T-helper 22 cell (primary cell): Measurements from ENCODE around the gene COX8C.

ENCODE experiments used
- DNase-seq: peaks from one replicate; pipeline ENCODE4 v3.0.0-alpha.2; 2020; ENCODE audit warnings: low read depth

COX8C gene, protein sequence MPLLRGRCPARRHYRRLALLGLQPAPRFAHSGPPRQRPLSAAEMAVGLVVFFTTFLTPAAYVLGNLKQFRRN

DNA sequence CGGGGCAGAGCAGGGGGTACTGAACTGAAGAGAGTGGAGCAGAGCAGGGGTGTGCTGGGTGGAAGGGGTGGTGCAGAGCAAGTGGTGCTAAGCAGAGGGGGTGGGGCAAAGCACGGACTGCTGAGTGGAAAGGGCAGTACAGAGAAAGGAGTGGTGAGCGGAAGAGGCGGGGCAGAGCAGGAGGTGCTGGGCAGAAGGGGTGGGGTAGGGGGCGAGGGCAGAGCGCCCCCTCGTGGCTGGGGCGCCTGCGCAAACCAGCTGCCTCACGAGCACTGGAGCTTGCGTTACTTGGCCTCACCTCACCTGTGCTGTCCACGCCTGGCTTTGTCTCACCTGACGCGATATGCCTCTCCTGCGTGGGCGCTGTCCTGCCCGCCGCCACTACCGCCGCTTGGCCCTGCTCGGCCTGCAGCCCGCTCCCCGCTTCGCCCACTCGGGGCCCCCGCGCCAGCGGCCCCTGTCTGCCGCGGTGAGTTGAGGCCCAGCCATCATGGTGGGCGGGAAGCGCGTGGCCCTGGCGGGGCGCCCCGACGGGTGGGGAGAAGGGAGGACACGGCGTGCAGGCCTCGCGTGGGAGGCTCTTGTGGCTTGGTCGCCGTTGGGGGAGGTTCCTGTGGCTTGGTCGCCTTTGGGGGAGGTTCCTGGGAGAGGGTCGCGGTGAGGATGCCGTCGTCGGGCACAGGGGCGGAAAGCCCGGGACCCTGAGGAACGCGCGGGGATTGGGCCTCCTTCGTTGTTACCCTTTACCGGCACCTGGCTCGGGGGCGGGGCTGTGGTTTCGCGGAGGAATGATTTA lies at the start of gene COX8C:
Gene COX8C (plus strand): TSS at position 257 of the 796 bp plus-strand sequence. CDS start 87 bp downstream, at position 344.
- DNase-seq, result no peak

DNA sequence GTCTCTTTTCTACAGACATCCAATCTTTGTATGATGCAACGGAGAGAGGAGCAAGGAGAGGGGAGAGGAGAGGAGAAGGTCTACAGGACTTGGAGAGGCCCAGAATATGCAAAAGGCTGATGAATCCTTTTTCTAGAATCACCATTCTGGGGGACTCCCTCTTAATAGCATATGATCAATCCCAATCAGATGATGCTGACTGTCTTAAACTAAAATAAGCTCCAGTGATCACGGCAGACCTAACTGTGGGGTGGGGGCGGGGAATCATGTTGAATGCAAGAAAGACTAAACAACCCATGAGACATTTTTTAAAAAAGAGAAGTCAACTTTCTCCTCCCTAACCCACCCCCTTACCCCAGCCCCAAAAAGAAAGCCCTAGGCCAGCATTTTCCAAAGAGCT lies 47.6 kb upstream of the COX8C start:
- DNase-seq, result no peak

DNA sequence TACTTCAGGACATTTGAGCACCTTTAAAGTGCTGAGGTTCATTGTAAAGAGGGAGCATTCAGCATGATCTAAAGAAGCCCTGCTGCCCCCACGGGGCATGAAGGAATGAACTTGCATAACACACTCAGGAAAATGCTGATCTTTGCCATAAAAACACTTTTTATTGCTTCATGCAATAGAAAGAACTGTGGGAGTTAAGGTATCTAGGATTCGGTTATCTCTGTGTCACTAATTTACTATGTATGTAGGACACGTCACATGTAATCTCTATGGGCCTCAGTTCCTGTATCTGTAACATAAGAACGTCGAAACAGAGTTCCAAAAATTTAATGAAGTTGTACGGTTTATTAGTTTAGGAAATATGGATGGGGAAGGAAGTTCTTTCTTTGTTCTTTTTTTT lies 47.1 kb upstream of the COX8C start:
- no peak for DNase-seq

DNA sequence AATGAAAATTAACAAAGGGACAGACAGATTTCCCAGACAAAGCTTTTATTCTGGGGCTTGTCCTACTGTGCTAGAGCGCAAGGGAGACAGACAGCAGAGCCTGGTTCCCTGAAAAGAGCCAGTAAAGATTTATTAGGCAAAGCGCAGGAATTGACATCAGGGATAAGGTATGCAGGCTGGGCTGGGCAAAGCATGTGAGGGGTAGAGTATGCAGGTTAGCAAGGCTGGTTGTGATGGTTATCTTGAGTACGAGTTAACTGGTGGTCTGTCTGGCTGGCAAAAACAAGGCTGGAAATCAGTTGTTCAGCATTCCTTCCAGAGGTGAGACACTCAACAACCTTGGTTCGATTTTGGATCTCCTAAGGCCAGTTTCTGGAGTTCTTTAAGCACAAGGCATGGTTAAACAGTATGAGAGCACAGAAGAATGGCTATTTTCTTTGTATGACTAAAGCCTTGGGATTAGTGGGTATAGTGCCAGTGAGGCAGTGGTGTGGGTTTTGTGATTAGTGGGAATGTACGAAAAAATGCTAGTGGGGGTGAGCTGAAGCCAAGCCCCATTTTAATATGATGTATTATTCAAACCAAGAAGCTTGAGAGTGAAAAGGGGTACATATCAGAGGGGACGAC lies 45.0 kb upstream of the COX8C start:
- DNase-seq, result no peak

DNA sequence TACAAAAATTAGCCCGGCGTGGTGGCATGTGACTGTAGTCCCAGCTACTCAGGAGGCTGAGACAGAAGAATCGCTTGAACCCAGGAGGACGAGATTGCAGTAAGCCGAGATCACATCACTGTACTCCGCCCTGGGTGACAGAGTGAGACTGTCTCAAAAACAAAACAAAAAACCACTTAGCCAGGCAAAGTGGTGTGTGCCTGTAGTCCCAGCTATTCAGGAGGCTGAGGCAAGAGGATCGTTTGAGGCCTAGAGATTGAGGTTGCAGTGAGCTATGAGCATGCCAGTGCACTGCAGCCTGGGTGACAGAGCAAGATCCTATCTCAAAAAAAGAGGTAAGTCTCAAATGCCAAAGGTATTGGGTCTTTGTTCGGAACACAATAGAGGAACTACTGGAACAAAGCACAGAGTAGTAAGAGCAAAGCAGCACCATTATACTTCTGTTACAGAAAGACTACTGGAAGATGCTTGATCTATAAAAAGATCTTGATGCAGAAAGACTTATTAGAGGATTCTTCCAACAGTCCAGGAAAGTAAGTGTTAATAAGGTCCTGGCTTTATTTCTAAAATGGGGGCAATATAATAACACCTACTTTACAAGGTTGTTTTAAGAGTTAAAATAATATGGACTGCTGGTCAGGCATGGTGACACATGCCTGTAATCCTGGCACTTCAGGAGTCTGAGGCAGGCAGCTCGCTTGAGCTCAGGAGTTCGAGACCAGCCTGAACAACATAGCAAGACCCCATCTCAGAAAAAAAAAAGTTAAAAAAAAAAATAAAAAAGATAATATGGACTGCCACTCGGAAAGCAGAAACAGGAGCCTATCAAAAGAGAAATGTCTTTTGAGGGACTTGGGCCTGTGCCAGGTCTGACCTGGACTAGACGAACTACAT lies 44.0 kb upstream of the COX8C start:
- DNase-seq, result no peak

DNA sequence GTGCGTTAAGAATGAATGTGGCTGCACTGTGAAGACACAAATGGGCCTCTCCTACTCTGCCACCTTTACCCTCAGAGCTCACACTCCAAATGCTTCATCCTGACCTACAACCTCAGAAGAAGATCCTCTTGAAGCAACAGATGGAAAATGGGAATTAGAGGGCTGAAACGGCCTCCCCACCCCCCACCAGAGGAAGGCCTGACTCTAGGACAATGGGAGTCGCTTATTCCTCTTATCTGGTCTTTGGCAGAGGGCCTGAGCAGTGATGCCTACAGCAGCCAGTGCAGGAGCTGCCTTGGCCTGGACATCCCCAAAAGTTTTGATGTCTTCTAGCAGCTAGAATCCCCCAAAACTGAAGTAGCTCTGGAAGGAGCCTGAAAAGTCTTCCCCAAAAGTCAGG lies 43.3 kb upstream of the COX8C start:
- no peak for DNase-seq

DNA sequence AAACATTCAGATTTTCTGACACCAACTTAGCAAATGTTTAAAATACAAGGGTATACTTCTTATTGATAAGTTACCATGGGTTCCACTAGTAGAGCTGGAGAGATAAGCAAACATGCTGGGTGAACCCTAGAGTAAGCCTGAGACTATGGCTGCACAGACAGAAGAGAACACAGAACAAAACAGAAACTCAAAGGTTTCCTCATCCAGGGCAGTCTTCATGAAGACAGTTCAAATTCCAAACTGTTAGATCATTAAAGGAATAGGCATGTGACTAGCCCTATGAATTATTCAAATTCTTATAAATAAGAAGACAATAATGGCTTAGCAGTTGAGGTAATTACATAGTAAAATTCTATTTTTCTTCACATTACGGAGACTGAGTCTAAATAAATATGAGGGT lies 42.2 kb upstream of the COX8C start:
- no peak for DNase-seq

DNA sequence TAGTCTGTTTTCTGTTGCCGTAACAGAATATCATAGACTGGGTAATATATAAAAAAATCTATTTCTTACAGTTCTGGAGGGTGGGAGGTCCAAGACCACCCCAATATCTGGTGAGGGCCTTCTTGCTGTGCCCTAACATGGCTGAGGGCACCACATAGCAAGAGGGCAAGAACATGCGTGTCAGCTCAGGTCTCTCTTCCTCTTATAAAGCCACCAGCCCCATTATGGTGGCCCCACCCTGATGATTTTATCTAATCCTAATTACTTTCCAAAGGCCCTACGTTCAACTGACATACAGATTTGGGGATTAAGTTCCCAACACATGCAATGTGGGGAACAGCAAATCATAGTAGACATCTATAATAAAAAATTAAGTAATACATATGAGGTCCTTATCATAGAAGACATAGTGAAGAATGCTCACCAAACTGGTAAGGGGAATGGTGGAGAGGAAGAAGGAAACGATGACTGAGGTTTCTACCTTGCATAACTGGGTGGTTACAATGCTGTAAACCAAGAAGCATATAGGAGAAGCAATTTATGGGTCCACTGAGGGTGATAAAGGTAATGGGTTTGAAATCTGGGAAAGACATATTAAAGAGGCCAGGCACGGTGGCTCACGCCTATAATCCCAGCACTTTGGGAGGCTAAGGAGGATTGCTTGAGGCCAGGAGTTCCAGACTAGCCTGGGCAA lies 41.1 kb upstream of the COX8C start:
- no peak for DNase-seq

DNA sequence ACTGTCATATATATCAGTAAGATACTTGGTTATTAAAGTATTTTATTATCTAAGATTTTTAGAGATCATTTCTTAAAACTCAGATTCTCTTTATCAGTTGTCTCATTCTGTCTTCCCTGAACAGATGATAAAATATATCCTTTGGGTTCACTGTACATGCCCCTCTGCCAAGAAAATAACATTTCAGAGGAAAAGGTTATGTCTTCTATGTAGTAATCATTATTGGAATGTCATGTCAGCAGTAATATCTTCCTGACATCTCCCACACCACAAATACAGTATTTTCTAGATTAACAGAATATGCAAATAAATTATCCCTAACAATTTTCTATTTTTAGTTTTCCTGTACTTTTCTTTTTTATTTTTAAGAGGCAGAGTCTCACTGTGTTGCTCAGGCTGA lies 40.2 kb upstream of the COX8C start:
- no peak for DNase-seq

DNA sequence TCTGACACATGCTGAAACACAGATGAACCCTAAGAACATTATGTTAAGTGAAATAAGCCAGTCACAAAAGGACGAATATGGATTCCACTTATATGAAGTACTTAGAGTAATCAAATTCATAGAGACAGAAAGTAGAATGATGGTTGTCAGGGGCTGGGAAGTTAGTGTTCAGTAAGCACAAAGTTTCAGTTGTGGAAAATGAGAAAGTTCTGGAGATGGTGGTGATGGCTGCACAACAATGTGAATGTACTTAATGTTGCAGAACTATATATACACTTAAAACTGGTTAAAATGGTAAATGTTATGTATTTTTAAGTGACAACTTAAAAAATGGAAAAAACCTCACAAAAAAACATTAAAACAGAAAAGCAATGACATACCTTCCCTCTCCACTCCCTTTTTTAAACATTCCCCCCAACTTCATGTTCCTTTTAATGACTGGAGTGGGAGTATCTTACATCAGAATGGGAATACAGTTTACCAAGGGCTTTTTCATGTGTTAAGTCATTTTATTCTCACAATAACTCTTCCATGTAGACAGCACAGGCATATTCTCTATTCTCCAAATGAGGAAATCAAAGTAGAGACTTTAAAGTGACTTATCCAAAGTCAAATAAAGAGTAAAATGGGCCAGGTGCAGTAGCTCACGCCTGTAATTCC lies 38.2 kb upstream of the COX8C start:
- DNase-seq, result no peak

DNA sequence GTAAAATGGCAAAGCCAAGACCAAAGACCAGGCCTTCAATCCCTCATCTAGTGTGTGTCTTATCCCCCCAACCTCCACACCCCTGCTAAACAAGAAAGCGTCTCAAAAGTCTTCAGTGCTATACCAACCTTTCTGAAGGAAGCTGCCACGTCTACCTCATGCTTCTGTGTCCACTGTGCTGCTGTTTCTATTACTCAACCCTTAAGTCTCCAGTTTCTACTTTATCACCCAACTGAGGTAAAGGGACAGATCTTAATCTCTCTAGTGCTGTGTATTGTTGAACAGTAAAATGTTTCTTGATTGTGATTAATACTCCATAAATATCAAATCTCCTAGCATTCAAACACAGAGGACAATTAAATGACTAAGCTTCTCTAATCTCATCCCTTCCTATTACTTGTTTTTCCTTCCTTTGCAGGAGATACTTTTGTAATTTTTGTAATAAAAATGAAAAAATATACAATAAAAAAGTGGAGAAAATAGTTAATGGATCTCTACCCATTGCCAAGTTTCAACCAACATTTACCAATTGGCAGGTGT lies 37.5 kb upstream of the COX8C start:
- no peak for DNase-seq

DNA sequence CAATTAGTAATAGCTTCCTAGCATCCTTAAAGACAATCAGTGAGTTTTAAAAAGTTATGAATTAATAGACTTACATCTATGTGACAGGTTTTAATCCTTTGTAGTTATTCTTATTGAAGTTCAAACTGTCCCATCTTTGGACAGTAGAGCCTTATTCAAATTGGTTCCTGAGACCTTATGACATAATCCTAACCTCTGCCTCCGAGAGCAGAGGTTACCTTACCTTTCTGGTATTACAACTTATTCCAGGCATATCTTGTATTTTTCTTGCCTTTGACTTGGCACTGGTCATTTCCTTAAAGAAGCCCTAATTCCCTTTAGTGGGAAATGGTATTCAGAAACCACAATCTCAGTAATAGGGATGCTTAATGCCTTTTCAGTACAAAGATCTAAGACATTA lies 35.9 kb upstream of the COX8C start:
- DNase-seq, result no peak

DNA sequence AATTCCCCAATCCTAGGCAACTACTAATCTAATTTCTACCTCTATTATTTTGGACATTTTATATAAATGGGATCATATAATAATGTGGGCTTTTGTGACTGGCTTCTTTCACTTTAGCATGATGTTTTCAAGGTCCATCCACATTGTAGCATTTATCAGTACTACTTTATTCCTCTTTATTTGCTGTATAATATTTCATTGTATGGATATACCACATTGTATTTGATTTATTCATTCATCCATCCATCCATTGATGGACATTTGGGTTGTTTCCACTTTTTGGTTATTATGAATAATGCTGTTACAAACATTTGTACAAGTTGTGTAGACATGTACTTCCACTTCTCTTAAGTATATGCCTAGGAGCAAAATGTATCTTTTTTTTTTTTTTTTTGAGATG lies 31.4 kb upstream of the COX8C start:
- DNase-seq, result no peak

DNA sequence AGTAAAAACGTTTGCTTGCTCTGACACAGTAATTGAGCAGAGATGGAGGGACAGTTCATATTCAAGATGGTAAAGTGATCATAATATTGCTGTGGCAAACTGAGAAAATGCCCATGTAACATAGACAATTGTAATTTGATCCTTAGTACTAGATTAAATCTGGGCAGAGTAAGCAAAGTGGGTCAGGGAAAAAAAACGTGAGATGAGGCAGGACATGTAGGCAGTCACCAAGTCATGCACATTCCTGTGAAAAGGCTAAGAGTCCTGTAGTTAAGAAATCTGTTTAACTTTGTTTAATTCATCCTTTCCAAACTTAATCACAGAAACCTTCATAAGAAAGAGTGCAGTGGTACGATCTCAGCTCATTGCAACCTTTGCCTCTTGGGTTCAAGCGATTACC lies 30.3 kb upstream of the COX8C start:
- no peak for DNase-seq

DNA sequence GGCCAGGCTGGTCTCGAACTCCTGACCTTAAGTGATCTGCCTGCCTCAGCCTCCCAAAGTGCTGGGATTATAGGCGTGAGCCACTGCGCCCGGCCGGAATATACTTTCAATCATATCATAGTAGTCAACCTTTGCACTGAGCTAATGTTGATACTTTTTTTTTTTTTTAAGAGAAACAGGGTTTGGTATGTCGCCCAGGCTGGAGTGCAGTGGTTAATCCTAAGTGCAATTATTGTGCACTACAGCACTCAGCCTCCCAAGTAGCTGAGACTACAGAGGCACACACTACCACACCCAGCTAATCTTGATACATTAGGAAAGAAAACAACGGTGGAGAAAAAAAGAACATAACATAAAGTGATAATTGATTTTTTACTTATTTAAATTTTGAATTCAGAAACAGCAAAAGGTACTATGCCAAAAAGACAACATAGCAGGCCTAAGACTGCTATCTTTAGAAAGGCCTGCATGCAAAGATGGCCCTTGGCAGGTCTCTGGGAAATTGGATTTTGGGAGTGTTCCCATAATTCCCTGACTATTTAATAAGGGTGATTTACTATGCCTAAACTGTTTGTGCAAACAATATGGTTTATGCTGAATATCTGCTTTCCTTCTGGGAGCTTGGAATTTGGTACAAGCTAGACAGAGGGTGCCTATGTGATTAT lies 29.6 kb upstream of the COX8C start:
- DNase-seq, result no peak

DNA sequence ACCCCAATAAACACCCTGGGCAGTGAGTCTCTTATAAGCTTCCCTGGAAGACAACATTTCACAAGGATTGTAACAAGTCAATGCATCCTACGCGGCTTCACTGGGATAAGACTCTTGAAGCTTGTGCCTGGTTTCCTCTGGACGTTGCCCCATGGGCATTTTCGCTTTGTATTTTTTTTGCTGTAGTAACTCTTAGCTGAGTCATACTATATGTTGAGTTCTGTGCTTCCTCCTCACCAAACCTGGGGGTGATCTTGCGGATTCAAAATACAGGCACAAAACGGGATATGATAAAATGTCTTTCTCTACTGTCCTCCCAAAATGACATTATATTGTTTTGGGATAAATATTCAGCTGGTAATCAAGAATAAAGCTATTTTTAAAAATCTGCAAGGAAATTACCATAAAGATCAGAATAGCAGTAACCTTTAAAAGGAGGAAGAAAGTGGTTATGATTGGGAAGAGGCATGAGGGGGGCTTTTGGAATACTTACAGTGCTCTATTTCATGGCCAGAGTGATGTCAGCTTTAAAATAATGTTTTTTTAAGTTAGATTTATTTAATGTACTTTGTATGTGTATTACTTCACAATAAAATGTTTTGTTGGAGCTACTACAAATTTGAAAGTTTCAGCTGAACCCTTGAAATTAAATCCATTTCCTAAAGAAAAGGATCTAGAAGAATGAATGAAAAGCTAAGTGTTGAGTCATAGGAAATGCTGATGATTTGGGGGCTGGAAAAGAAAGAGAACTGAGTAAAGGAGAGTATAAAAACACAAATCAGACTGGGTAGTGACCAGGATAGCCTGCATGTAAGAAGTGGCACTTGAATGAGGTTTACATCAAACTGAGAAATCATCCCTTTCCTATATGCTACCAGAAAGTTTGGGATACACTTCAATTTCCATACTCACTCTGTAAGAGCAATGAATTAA lies 28.8 kb upstream of the COX8C start:
- no peak for DNase-seq

DNA sequence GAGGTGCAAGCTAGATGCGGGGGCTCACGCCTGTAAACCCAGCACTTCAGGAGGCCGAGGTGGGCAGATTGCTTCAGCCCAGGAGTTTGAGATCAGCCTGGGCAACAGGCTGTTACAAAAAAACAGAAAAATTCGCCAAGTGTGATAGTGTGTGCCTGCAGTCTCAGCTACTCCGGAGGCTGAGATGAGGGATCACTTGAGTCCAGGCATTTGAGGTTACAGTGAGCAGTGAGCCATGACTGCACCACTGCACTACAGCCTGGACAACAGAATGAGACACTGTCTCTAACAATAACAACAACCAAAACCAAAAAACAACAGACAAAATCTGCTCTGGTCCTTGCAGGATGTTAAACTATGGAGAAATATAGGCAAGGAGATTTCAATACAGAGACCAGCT lies 28.1 kb upstream of the COX8C start:
- no peak for DNase-seq

DNA sequence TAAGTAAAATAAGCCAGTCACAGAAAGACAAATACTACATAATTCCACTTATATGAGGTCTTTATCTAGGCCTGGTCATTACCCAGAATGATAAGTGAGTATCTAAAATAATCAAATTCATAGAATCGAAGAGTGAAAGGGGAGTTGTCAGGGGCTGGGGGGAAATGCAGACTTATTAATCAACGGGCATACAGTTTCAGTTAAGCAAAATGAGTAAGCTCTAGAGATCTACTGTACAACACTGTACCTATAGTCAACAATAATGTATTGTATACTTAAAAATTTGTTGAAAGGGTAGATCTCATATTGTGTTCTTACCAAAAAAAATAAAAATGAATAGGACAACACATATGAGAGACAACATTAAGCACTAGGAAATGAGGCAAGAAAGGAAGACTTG lies 27.5 kb upstream of the COX8C start:
- no peak for DNase-seq

DNA sequence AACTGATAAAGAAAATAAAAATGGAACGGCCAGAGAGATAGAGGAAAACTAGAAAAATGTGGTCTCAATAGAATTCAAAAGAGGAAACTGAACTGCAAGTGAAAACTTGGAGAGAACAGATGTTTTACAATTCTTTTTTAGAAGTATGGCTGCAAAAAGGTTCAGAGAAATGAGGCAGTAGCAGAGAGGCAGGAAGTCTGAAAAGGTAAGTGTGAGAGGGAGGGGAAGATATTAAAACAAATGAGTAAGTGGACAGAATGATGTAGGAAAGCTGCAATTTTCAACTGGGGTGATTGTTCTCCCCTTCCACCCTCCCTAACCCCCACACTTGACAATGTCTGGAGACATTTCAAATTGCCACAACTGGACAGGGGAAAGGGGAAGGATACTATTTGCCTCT lies 27.0 kb upstream of the COX8C start:
- DNase-seq, result no peak

DNA sequence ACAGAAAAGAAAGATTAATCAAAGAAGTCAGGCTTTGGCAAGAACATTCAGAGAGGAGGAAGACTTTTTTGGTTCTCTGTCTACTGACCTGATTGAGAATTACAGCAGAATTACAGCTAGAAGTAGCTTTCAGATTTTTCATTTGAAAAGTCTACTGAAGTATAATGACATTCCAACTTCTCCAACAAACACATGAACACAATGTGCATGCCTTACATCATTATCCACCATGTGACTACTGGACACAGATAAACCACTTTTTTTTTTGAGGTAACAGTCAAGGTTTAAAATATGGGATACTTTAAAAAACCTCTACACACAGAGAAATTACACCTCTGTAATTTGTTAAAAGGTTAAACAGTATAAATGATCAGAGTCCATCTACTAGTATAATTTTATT lies 26.5 kb upstream of the COX8C start:
- no peak for DNase-seq
